Spinal cord (tissue), 10 donors: ENCODE data around the gene SESN1. TPM values are rescaled to one million over a fixed set of nuclear protein-coding genes. Genes with fewer than 3 reads are reported as not detected.
"Not testable (repeated sequence)": the region's sequence is repeated elsewhere in the genome, so short reads cannot be mapped to it uniquely, and the experiment has no call there.

ENCODE experiments used
- DNase-seq, 6 donors: peaks; one replicate each; pipeline versions ENCODE4 v3.0.0 to v3.0.0-alpha.2; 2013 to 2015; ENCODE audit warnings: low spot score in 6 of 6, low read depth in 4 of 6
- H3K27ac ChIP-seq: one replicate; pipeline ENCODE4 v1.5.1; 2013; ENCODE audit warnings: low read depth, low read length, control low read depth
- H3K27me3 ChIP-seq: one replicate; pipeline ENCODE4 v1.6.1; 2013; ENCODE audit warnings: low read length; ENCODE audit not compliant: control insufficient read depth, insufficient read depth
- H3K36me3 ChIP-seq: one replicate; pipeline ENCODE4 v1.6.1; 2013; ENCODE audit warnings: low read length; ENCODE audit not compliant: control insufficient read depth, insufficient read depth
- H3K4me1 ChIP-seq: one replicate; pipeline ENCODE4 v1.6.1; 2013; ENCODE audit warnings: low read length; ENCODE audit not compliant: control insufficient read depth, insufficient read depth
- H3K4me3 ChIP-seq: one replicate; pipeline ENCODE4 v1.5.1; 2013; ENCODE audit warnings: low read depth, low read length, control low read depth
- H3K9me3 ChIP-seq: one replicate; pipeline ENCODE4 v1.6.1; 2013; ENCODE audit warnings: low read length; ENCODE audit not compliant: control insufficient read depth, insufficient read depth
- whole genome bisulfite sequencing: methylation state at CpG from one replicate; pipeline ENCODE4 v1.1.5; 2013; ENCODE audit warnings: missing lambda C conversion rate; ENCODE audit not compliant: insufficient coverage; 5-methylcytosine and 5-hydroxymethylcytosine counted together
- long read RNA-seq, 4 donors: transcript quantifications; one replicate each; lab custom pipeline, GENCODE V29; 2026
- polyA plus RNA-seq, 2 donors: library from polyadenylated mRNA; unstranded; fragments of 120-200 nt; gene quantifications; one replicate each; pipeline ENCODE4 v1.2.1, GENCODE V29; 2013; ENCODE audit not compliant: insufficient read length in 2 of 2
- total RNA-seq, 2 donors: library from RNA; depleted of rRNA in 1 of 2; stranded (reverse); fragments of 120-200 nt in 1 of 2; fragments of >200 nt in 1 of 2; gene quantifications; one replicate each; pipeline versions ENCODE4 v1.2.3 to v1.2.4, GENCODE V29; 2013 to 2014
- donor health status: healthy.

SESN1 gene
- 10 to 100 TPM; 58.4 to 68.6 TPM for total RNA-seq
- polyA plus RNA-seq = 10 to 100 TPM; 25.3 to 28.4 TPM
- long read RNA-seq, donor 1, transcript SESN1-204 (10 exons, 3,509 nt) = major isoform, 7 of 22 reads
- long read RNA-seq, donor 1, partial matches to known transcripts = 11 of 22 reads
- long read RNA-seq, donor 1, other reads (novel, unspliced or antisense) = 0 of 22 reads
- long read RNA-seq, donor 2, partial matches to known transcripts = 0 of 1 reads
- long read RNA-seq, donor 2, other reads (novel, unspliced or antisense) = 0 of 1 reads
- long read RNA-seq, donor 3, partial matches to known transcripts = 0 of 1 reads
- long read RNA-seq, donor 3, other reads (novel, unspliced or antisense) = 0 of 1 reads
- long read RNA-seq, donor 4, transcript SESN1-202 (10 exons, 2,676 nt) = major isoform, 19 of 48 reads
- long read RNA-seq, donor 4, partial matches to known transcripts = 28 of 48 reads
- long read RNA-seq, donor 4, other reads (novel, unspliced or antisense) = 0 of 48 reads

DNA sequence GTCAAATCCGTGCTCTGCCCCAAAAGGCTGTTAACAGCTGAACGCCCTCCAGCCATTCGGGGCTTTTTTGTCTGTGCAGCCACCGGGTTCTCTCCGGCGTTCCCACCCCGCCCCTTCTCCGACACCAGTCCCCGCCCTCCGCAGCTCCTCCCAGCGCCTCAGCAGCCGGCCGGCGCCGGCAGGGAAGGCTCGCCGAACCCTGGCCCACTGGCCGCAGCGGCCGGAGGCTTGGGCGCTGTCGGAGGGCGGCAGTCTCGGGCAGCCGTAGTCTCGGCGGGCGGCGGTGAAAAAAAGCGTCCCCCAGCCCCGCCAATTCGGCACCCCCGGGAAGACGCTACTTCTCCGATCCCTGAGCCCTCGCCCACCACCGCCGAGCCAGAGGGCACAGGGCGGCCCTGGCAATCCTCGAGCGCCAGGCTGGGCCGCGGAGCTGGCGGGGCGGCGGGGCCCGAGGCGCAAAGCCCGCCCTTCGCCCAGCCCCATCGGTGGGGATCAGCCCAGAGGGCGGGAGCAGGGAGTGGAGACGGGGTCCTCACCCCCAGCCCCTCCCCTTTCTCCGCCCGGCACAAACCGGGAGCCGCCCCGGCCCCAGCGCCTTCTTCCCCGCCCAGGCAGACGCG, at the start of gene SESN1:
Gene SESN1, minus strand, starts transcription at position 431 of the 620 bp plus-strand sequence. CDS start 773 bp downstream, outside the sequence.
- H3K27ac ChIP-seq = peak within 1 kb of the TSS; percentile 99
- DNase-seq = peak; percentile 69 to 98 (median 84)
- H3K27me3 ChIP-seq = no peaks in the 10 kb centered on the region
- under 1% methylated on average over 62 of the region's 62 CpGs for WGBS
- no peaks in the 10 kb centered on the region for H3K4me1 ChIP-seq
- H3K9me3 ChIP-seq = no peaks in the 10 kb centered on the region
- H3K36me3 ChIP-seq = no peaks in the 10 kb centered on the region
- H3K4me3 ChIP-seq = peak within 1 kb of the TSS; percentile 97

GRCh38 chr6:109143191-109143590, 48.5 kb upstream of the SESN1 start:
- H3K36me3 ChIP-seq = peaks cover 2% of the 10 kb centered on the region
- no peaks in the 10 kb centered on the region for H3K4me1 ChIP-seq
- H3K9me3 ChIP-seq = peaks cover 2% of the 10 kb centered on the region
- DNase-seq = no peak
- no peaks in the 10 kb centered on the region for H3K27me3 ChIP-seq
- H3K4me3 ChIP-seq = no peak overlapping the region
- H3K27ac ChIP-seq = no peak overlapping the region

DNA sequence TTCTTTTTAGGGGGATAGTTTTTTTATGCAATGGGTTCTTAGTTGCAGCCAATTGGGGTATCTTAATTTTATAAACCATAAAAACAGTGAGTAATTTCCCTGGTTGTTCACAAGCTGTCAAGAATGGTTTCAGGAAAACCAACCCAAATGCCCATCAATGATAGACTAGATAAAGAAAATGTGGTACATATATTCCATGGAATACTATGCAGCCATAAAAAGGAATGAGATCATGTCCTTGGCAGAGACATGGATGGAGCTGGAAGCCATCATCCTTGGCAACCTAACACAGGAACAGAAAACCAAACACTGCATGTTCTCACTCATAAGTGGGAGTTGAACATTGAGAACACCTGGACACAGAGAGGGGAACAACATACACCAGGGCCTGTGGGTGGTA, 47.4 kb upstream of the SESN1 start:
- not testable (repeated sequence) for H3K27ac ChIP-seq, DNase-seq, H3K4me3 ChIP-seq, H3K27me3 ChIP-seq, H3K36me3 ChIP-seq, H3K9me3 ChIP-seq, H3K4me1 ChIP-seq

GRCh38 chr6:109139109-109139508, 44.5 kb upstream of the SESN1 start:
- no peak overlapping the region for H3K4me3 ChIP-seq
- no peaks in the 10 kb centered on the region for H3K27me3 ChIP-seq
- H3K27ac ChIP-seq = no peak overlapping the region
- 92% methylated on average over 6 of the region's 6 CpGs for WGBS
- no peaks in the 10 kb centered on the region for H3K4me1 ChIP-seq
- no peak for DNase-seq
- peaks cover 2% of the 10 kb centered on the region for H3K9me3 ChIP-seq
- peaks cover 2% of the 10 kb centered on the region for H3K36me3 ChIP-seq

DNA sequence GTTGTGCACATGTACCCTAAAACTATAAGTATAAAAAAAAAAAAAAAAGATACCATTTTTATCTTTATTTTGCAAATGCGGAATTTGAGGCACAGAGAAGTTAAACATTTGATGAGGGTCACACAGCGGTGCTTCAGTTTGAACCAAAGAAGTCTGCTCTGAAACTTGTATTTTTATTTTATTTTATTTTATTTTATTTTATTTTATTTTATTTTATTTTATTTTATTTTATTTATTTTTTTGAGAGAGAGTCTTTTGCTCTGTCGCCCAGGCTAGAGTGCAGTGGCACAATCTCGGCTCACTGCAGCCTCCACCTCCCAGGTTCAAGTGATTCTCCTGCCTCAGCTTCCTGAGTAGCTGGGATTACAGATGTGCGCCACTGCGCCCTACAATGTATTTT, 41.9 kb upstream of the SESN1 start:
- not testable (repeated sequence) for H3K4me3 ChIP-seq, H3K9me3 ChIP-seq, H3K36me3 ChIP-seq, H3K27me3 ChIP-seq, H3K4me1 ChIP-seq, DNase-seq, H3K27ac ChIP-seq
- 100% methylated on average over 1 of the region's 6 CpGs for WGBS

GRCh38 chr6:109136039-109136438, 41.4 kb upstream of the SESN1 start:
- not testable (repeated sequence) for H3K36me3 ChIP-seq, H3K27me3 ChIP-seq, H3K4me3 ChIP-seq, H3K27ac ChIP-seq, DNase-seq, H3K4me1 ChIP-seq, H3K9me3 ChIP-seq
- no CpG with 5 or more reads among the region's 6 CpGs for WGBS

GRCh38 chr6:109135600-109135999, 41.0 kb upstream of the SESN1 start:
- H3K27me3 ChIP-seq, H3K9me3 ChIP-seq, DNase-seq, H3K4me3 ChIP-seq, H3K4me1 ChIP-seq, H3K36me3 ChIP-seq, H3K27ac ChIP-seq: not testable (repeated sequence)
- WGBS = 100% methylated on average over 1 of the region's 1 CpG

DNA sequence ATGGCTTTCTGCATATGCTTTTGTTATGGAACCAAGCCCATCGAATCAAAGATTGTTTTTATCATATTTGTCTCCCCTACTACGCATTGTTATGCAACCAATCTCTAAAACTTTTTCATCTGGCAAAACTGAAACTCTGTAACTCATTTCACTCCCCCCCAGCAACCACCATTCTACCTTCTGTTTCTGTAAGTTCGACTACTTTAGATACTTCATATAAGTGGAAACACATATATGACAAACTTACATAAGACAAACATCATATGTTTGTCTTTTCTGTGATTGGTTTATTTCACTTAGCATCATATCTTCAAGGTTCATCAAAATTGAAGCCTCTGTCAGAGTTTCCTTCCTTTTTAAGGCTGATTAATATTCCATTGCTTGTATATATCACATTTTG, 35.4 kb upstream of the SESN1 start:
- Histone ChIP-seq H3K27ac (no peak overlapping the region), H3K27me3 (no peaks in the 10 kb centered on the region), H3K36me3 (no peaks in the 10 kb centered on the region), H3K4me1 (no peaks in the 10 kb centered on the region), H3K4me3 (no peak overlapping the region), H3K9me3 (no peaks in the 10 kb centered on the region)
- 100% methylated on average over 2 of the region's 3 CpGs for WGBS
- DNase-seq = no peak

DNA sequence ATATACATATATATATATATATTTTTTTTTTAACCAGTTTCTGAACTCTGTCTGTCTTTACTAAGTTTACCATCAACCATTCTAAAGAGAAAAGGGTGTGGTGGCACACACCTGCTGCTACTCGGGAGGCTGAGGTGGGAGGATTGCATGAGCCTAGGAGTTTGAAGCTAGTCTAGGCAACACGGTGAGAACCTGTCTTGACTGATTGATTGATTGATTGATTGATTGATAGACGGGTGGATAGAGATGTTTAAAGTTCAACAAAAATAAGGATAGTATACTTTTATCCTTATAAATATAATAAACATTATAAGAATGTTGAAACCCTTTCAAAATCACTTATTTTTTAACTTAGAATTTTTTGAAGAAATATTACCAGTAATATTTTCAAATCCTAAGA, 30.9 kb upstream of the SESN1 start:
- H3K27ac ChIP-seq = no peak overlapping the region

DNA sequence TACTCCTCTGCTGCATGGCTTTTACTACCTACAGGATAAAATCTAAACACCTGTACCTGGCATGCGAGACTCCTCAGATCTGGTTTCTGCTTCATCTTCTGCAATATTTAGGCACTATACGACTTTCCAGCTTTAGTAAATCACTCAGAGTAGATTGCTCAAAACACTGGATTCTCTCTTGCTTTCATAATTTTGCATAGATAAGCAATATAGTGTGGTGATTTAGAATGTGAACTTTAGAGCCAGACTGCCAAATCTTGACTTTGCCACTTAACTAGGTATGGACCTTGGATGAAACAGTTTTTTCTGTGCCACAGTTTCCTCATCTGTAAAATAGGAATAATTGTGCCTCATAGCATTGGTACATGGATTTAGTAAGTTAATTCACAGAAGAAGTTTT, 29.6 kb upstream of the SESN1 start:
- no peaks in the 10 kb centered on the region for H3K4me1 ChIP-seq
- H3K36me3 ChIP-seq = no peaks in the 10 kb centered on the region
- H3K4me3 ChIP-seq = no peak overlapping the region
- H3K9me3 ChIP-seq = no peaks in the 10 kb centered on the region
- no peak for DNase-seq
- 100% methylated on average over 1 of the region's 2 CpGs for WGBS
- H3K27me3 ChIP-seq = no peaks in the 10 kb centered on the region
- no peak overlapping the region for H3K27ac ChIP-seq

More for the DNA sequence above, 30.9 kb upstream of the SESN1 start:
- H3K36me3 ChIP-seq = no peaks in the 10 kb centered on the region
- no peak for DNase-seq
- H3K9me3 ChIP-seq = no peaks in the 10 kb centered on the region
- H3K4me1 ChIP-seq = no peaks in the 10 kb centered on the region
- no peaks in the 10 kb centered on the region for H3K27me3 ChIP-seq
- WGBS = no CpG with 5 or more reads among the region's 3 CpGs
- H3K4me3 ChIP-seq = no peak overlapping the region
